Measurements from ENCODE around the gene REG1B. TPM values are rescaled to one million over a fixed set of nuclear protein-coding genes. Genes with fewer than 3 reads are reported as not detected.

Gene REG1B
- total RNA-seq, 1 donor from 2014 or later = not detected

- Histone ChIP-seq H3F3A (ENCODE audit: low read depth) (no peaks in the 10 kb centered on the region), H2AFZ (replicated peaks) (peak overlapping the region; percentile 12), H3K27ac (no peak overlapping the region), H3K4me1 (no peaks in the 10 kb centered on the region), H3K27me3 (no peaks in the 10 kb centered on the region), H3K36me3 (no peaks in the 10 kb centered on the region), H3K79me2 (ENCODE audit: low read depth) (no peaks in the 10 kb centered on the region), H3K9ac (no peak overlapping the region), H3K4me3 (no peak overlapping the region), H4K20me1 (ENCODE audit: low read depth) (no peaks in the 10 kb centered on the region), H3K4me2 (no peak overlapping the region), H3K9me3 (ENCODE audit: low read depth) (no peaks in the 10 kb centered on the region)
- DNase-seq (ENCODE audit: low spot score) = no peak
- Mint-ChIP-seq H3K27ac (no peak overlapping the region), H3K36me3 (no peaks in the 10 kb centered on the region), H3K9me3 (no peaks in the 10 kb centered on the region), H3K4me3 (no peak overlapping the region), H3K4me1 (peaks cover 17% of the 10 kb centered on the region), H3K27me3 (ENCODE audit: insufficient read depth, low read depth) (peaks cover 2% of the 10 kb centered on the region)
- TF ChIP-seq EZH2 (IDR thresholded peaks at IDR 0.05) (no peak), EZH2phosphoT487 (IDR thresholded peaks at IDR 0.05) (no peak)
- TF ChIP-seq, protein P1, sequence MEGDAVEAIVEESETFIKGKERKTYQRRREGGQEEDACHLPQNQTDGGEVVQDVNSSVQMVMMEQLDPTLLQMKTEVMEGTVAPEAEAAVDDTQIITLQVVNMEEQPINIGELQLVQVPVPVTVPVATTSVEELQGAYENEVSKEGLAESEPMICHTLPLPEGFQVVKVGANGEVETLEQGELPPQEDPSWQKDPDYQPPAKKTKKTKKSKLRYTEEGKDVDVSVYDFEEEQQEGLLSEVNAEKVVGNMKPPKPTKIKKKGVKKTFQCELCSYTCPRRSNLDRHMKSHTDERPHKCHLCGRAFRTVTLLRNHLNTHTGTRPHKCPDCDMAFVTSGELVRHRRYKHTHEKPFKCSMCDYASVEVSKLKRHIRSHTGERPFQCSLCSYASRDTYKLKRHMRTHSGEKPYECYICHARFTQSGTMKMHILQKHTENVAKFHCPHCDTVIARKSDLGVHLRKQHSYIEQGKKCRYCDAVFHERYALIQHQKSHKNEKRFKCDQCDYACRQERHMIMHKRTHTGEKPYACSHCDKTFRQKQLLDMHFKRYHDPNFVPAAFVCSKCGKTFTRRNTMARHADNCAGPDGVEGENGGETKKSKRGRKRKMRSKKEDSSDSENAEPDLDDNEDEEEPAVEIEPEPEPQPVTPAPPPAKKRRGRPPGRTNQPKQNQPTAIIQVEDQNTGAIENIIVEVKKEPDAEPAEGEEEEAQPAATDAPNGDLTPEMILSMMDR (IDR thresholded peaks at IDR 0.05) = no peak
These were observed 41.5 kb upstream of the REG1B start for GRCh38 chr2:79129260-79129659.

DNA sequence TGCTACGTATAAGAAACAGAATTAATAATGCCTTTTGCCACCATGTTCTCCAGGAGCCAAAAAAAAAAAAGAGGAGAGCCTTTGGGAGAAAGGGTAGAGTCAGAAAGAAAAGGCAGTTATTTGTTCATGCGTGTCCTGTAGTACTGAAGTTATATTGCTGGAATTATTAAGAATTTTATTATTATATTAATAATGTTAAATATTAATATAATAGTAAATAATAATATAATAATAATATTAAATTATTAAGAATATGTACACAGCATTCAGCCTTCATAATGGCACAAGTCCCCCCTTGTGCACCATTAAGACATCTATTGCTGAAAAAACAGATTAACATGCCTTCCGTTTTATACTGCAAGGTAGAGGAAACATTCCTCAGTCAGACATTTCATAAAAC is 40.6 kb upstream of the REG1B start:
- no peak overlapping the region for H2AFZ ChIP-seq (replicated peaks)
- no peak for DNase-seq (ENCODE audit: low spot score)
- no peak overlapping the region for H3K27ac ChIP-seq
- H3K4me2 ChIP-seq = no peak overlapping the region
- no peak overlapping the region for H3K4me3 Mint-ChIP-seq
- no peaks in the 10 kb centered on the region for H4K20me1 ChIP-seq (ENCODE audit: low read depth)
- peaks cover 2% of the 10 kb centered on the region for H3K27me3 Mint-ChIP-seq (ENCODE audit: insufficient read depth, low read depth)
- H3K36me3 ChIP-seq = no peaks in the 10 kb centered on the region
- H3K4me1 Mint-ChIP-seq = peaks cover 17% of the 10 kb centered on the region
- no peaks in the 10 kb centered on the region for H3F3A ChIP-seq (ENCODE audit: low read depth)
- no peaks in the 10 kb centered on the region for H3K36me3 Mint-ChIP-seq
- H3K79me2 ChIP-seq (ENCODE audit: low read depth) = no peaks in the 10 kb centered on the region
- no peaks in the 10 kb centered on the region for H3K27me3 ChIP-seq
- no peaks in the 10 kb centered on the region for H3K9me3 ChIP-seq (ENCODE audit: low read depth)
- TF ChIP-seq EZH2 (IDR thresholded peaks at IDR 0.05) (no peak), EZH2phosphoT487 (IDR thresholded peaks at IDR 0.05) (no peak)
- TF ChIP-seq, protein P1 (IDR thresholded peaks at IDR 0.05) = no peak
- no peak overlapping the region for H3K9ac ChIP-seq
- no peak overlapping the region for H3K27ac Mint-ChIP-seq
- H3K4me3 ChIP-seq = no peak overlapping the region
- no peaks in the 10 kb centered on the region for H3K4me1 ChIP-seq
- no peaks in the 10 kb centered on the region for H3K9me3 Mint-ChIP-seq

- Histone ChIP-seq H2AFZ (replicated peaks) (no peak overlapping the region), H3K4me2 (no peak overlapping the region), H3K36me3 (no peaks in the 10 kb centered on the region), H4K20me1 (ENCODE audit: low read depth) (no peaks in the 10 kb centered on the region), H3F3A (ENCODE audit: low read depth) (no peaks in the 10 kb centered on the region), H3K9me3 (ENCODE audit: low read depth) (no peaks in the 10 kb centered on the region), H3K9ac (no peak overlapping the region), H3K4me1 (no peaks in the 10 kb centered on the region), H3K4me3 (no peak overlapping the region), H3K79me2 (ENCODE audit: low read depth) (no peaks in the 10 kb centered on the region), H3K27me3 (no peaks in the 10 kb centered on the region), H3K27ac (no peak overlapping the region)
- Mint-ChIP-seq H3K4me1 (peaks cover 10% of the 10 kb centered on the region), H3K27ac (no peak overlapping the region), H3K27me3 (ENCODE audit: insufficient read depth, low read depth) (peaks cover 2% of the 10 kb centered on the region), H3K9me3 (no peaks in the 10 kb centered on the region), H3K36me3 (no peaks in the 10 kb centered on the region), H3K4me3 (no peak overlapping the region)
- TF ChIP-seq, protein P1 (IDR thresholded peaks at IDR 0.05) = no peak
- TF ChIP-seq EZH2phosphoT487 (IDR thresholded peaks at IDR 0.05) (no peak), EZH2 (IDR thresholded peaks at IDR 0.05) (no peak)
- DNase-seq (ENCODE audit: low spot score) = no peak
These were observed 37.9 kb upstream of the REG1B start for GRCh38 chr2:79125721-79125985.
